GM12874 (cell line): ENCODE measurements around the gene RASAL3.

Experiments used
- TF ChIP-seq, protein P1 (sequence below): IDR thresholded peaks from 2 replicates; pipeline ENCODE4 v1.5.1; 2011; ENCODE audit warnings: low read depth, mild to moderate bottlenecking, control low read depth, low read length, moderate library complexity; ENCODE audit not compliant: insufficient read depth

Gene RASAL3

GRCh38 chr19:15476325-15476724 lies 12.0 kb upstream of the RASAL3 start:
- TF ChIP-seq, protein P1, sequence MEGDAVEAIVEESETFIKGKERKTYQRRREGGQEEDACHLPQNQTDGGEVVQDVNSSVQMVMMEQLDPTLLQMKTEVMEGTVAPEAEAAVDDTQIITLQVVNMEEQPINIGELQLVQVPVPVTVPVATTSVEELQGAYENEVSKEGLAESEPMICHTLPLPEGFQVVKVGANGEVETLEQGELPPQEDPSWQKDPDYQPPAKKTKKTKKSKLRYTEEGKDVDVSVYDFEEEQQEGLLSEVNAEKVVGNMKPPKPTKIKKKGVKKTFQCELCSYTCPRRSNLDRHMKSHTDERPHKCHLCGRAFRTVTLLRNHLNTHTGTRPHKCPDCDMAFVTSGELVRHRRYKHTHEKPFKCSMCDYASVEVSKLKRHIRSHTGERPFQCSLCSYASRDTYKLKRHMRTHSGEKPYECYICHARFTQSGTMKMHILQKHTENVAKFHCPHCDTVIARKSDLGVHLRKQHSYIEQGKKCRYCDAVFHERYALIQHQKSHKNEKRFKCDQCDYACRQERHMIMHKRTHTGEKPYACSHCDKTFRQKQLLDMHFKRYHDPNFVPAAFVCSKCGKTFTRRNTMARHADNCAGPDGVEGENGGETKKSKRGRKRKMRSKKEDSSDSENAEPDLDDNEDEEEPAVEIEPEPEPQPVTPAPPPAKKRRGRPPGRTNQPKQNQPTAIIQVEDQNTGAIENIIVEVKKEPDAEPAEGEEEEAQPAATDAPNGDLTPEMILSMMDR: no peak

DNA sequence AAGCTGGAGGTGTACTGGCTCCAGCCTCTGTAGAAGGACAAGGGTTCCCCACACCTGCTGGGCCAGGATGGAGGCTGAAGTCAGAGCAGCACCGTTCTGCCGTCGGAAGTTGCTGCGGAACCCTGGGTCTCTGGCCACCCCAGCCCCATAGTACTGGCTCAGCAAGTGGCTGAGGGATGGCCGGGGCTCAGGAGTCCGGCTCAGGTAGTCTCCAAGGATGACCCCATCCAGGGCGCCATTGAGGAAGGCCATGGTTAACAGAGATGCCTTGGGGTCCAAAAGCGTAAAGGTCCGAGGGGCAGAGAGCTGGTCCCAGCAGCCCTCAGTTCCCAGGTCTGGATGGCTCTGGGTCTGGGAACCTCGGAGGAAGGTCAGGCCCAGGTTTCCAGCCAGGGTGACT lies 11.3 kb upstream of the RASAL3 start:
- TF ChIP-seq, protein P1: no peak

GRCh38 chr19:15475169-15475568 lies 10.8 kb upstream of the RASAL3 start:
- TF ChIP-seq, protein P1: no peak

- TF ChIP-seq, protein P1: no peak
Observed at GRCh38 chr19:15471639-15472101, 7.3 kb upstream of the RASAL3 start.

DNA sequence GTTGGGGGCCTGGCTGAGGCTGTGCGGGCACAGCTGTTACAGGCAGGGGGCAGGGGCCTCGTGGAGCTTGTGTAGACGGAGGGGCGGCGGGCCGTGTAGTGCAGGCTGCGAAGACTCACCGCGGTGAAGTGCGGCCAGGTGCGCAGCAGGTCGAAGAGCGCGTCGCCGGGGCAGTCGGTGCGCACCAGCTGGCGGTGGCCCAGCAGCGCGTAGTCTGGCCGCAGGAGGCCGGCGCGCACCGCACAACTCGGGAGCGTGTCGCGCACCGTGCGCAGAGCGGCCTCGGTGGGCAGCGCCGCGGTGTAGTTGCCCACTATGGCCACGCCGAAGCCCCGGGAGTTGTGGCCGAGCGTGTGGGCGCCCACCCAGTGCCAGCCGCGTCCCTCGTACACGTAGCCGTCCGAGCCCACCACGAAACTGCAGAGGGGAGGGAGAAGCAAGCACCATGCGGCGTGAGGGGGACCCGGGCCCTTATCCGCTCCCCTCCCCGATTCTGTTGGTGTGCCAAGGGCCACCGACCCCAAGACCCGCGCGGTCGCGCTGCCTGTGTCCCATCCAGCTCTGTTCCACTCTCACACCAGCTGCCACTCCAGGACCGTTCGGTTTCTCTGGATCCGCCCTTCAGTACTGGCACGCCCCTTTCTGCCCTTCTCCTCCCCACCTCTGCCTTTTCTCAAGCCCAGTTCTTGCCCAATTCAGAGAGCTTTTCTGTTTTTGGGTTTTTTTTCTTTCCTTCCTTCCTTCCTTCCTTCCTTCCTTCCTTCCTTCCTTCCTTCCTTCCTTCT lies 5.4 kb upstream of the RASAL3 start:
- TF ChIP-seq, protein P1: no peak

DNA sequence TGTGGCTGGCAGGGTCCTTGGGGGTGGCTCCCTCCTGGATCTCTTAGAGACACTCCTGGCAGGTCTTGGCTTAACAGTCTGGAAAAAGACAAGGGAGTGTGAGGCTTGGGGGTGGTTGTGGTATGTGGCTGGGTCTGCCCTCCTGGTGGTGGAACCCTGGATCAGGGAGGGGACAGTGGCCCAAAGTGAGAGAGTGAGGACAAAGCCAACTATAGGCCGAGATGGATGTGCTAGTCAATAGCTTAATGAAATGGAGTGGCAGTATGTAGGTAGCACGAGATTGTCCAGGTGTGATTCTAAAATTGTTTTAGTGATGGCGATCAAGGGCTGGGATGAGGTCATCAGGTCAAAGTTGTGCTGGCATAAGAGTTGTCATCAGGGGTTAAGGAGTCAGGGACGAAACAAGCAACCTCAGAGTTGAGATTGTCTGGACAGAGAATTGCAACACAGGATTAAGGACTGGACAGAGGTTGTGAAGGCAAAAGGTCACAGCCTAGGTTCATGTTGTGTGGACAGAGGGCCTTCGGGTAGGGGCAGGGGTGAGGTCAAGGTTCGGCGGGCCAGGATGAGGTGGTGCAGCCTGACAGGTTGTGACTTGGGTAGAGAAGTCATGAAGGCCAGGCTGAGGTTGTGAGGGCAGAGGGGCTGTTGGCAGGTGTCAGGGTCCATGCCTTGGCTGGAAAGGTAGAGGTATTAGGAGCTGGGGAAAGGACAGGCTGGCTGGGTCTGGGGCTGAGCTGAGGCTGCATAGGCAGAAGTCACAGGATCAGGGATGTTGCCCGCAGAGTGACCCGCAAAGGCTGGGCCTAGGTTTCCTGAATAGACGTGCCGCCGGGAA lies 4.5 kb upstream of the RASAL3 start:
- TF ChIP-seq, protein P1: no peak

DNA sequence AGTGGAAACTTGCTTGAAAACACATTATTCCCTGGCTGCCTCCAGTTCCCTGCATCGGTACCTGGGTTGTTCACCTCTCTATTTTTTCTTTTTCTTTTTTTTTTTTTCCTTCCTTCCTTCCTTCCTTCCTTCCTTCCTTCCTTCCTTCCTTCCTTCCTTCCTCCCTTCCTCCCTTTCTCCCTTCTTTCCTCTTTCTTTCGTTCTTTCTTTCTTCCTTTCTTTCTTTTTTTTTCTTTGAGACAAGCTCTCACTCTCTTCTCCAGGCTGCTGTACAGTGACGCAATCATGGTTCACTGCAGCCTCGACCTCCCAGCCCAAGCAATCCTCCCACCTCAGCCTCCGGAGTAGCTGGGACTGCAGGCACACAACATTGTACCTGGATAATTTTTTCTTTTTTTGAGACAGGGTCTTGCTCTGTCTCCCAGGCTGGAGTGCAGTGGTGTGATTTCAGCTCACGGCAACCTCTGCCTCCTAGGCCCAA lies 3.4 kb upstream of the RASAL3 start:
- TF ChIP-seq, protein P1: no peak
